ENCODE results near the gene SAMD4A. TPM values are rescaled to one million over a fixed set of nuclear protein-coding genes. Genes with fewer than 3 reads are reported as not detected.

SAMD4A gene
- total RNA-seq, 1 experiment from 2014 or later = 9.6 TPM

GRCh38 chr14:54555651-54556050 is 11.3 kb upstream of the SAMD4A start:
- Histone ChIP-seq H3K27ac (ENCODE audit: insufficient read length, low read depth, low read length) (no peak overlapping the region), H3K79me2 (ENCODE audit: insufficient read depth, low read length) (no peaks in the 10 kb centered on the region)
- DNase-seq = no peak

More at GRCh38 chr14:54555651-54556050, 11.3 kb upstream of the SAMD4A start:
- no peak overlapping the region for H2BK120ac ChIP-seq (ENCODE audit: low read depth, low read length, poor library complexity, severe bottlenecking)
- H3K36me3 Mint-ChIP-seq (ENCODE audit: insufficient read depth in 1 of 3, low read depth in 3 of 3) = no peaks in the 10 kb centered on the region
- no peaks in the 10 kb centered on the region for H4K20me1 ChIP-seq (ENCODE audit: control insufficient read depth, insufficient read depth, insufficient read length)
- peak; percentile 26; the same call in 1 of the 3 replicates for TF ChIP-seq CTCF (conservative IDR thresholded peaks at IDR 0.05)
- no peak overlapping the region for H2BK20ac ChIP-seq (ENCODE audit: low read depth, low read length, poor library complexity, severe bottlenecking)
- no CpG with 5 or more reads among the region's 2 CpGs for WGBS (ENCODE audit: extremely low coverage, insufficient read length, low lambda C conversion rate)
- H4K5ac ChIP-seq (ENCODE audit: insufficient read length, low read depth, low read length) = no peak overlapping the region
- peaks cover 5% of the 10 kb centered on the region in 2 experiments for H3K4me1 Mint-ChIP-seq
- no peak overlapping the region; a peak in 1 of 7 replicates for H3K27ac Mint-ChIP-seq
- no peaks in the 10 kb centered on the region for H3K23me2 ChIP-seq (ENCODE audit: insufficient read length, low read depth, low read length, poor library complexity, severe bottlenecking)
- H3K56ac ChIP-seq (ENCODE audit: insufficient read length, low read depth, low read length) = no peak overlapping the region
- no peak overlapping the region for H3K9ac ChIP-seq (ENCODE audit: extremely low read depth, insufficient read length, low read length)
- no peak overlapping the region for H2AK5ac ChIP-seq (ENCODE audit: insufficient read length, low read length)
- peaks cover 3% of the 10 kb centered on the region; the same call in 1 of the 2 replicates for H3K4me1 ChIP-seq (ENCODE audit: insufficient read depth, low read length)
- H3K18ac ChIP-seq (ENCODE audit: insufficient read length, low read depth, low read length) = no peak overlapping the region
- no peak overlapping the region for H3K23ac ChIP-seq (ENCODE audit: insufficient read length, low read depth, low read length)
- H4K8ac ChIP-seq (replicated peaks; ENCODE audit: insufficient read length, low read depth, low read length) = no peak overlapping the region
- H3K79me1 ChIP-seq (ENCODE audit: insufficient read depth, low read depth, low read length, poor library complexity, severe bottlenecking) = no peaks in the 10 kb centered on the region
- no peaks in the 10 kb centered on the region for H3K27me3 ChIP-seq (ENCODE audit: insufficient read depth, low read length)
- H3K4me2 ChIP-seq (ENCODE audit: insufficient read depth, insufficient read length, low read length) = no peak overlapping the region
- H3K4me3 Mint-ChIP-seq = no peak overlapping the region
- H3T11ph ChIP-seq (ENCODE audit: low read length) = no peak overlapping the region
- no peak overlapping the region for H2BK15ac ChIP-seq (ENCODE audit: low read depth, low read length)
- no peaks in the 10 kb centered on the region for H3K9me3 ChIP-seq (ENCODE audit: control insufficient read depth, low read depth, low read length)
- H3K14ac ChIP-seq (ENCODE audit: insufficient read depth, low read length) = no peak overlapping the region
- H2BK5ac ChIP-seq (ENCODE audit: insufficient read length, low read length) = no peak overlapping the region
- H2AFZ ChIP-seq (ENCODE audit: low read length) = no peak overlapping the region
- no peaks in the 10 kb centered on the region for H3K9me3 Mint-ChIP-seq
- no peak overlapping the region for H4K91ac ChIP-seq (ENCODE audit: insufficient read length, low read depth, low read length)
- H3K27me3 Mint-ChIP-seq (ENCODE audit: low read depth) = peaks cover 3% of the 10 kb centered on the region; the same call in 1 of the 2 replicates
- no peak overlapping the region for H3K4ac ChIP-seq (ENCODE audit: low read depth, low read length)
- no peak overlapping the region for H2BK12ac ChIP-seq (ENCODE audit: insufficient read length, low read depth, low read length)
